ENCODE results near the gene ADH1B.

DNA sequence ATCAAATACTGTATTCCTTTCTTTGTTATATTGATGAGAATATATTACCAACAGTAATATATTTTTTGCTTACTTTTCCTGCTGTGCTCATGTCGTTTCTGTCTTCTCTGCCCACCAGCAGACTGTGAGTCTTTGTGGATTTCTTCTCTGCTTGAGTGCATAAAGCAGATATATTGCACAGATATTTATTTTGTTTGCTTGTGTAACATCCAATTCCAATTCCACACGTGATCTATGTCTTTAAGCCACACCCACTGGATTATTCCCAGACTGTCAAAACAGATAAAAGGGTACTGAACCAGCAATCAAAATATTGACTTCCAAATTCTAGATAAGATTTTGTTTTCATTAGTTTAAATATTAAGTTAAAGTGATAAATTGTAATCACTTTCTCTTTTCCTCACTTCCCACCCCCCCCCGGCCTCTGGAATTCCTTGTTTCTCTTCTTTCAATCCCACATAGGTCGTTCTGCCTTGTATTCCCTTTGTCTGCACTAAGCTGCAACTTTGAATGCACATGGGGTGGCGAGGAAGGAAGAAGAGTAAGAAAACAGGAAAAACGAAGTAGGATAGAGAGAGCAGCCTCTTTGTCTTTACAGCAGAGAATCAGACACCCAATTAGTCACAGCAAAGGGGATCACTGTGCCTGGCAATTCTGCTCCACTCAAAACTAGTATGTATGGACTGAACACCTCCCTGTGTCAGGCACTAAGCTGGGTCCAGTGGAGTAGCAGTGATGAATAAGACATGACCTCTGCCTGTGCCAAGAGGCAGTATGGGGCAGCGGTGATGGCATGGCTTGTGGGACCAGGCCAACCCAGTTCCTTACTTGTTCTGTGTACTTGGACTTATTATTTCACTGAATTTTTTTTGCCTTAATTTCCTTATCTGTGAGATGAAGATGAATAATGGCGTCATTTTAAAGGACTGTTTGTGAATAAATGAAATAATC lies at the start of gene ADH1B:
- TF ChIP-seq, protein P1, sequence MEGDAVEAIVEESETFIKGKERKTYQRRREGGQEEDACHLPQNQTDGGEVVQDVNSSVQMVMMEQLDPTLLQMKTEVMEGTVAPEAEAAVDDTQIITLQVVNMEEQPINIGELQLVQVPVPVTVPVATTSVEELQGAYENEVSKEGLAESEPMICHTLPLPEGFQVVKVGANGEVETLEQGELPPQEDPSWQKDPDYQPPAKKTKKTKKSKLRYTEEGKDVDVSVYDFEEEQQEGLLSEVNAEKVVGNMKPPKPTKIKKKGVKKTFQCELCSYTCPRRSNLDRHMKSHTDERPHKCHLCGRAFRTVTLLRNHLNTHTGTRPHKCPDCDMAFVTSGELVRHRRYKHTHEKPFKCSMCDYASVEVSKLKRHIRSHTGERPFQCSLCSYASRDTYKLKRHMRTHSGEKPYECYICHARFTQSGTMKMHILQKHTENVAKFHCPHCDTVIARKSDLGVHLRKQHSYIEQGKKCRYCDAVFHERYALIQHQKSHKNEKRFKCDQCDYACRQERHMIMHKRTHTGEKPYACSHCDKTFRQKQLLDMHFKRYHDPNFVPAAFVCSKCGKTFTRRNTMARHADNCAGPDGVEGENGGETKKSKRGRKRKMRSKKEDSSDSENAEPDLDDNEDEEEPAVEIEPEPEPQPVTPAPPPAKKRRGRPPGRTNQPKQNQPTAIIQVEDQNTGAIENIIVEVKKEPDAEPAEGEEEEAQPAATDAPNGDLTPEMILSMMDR (IDR thresholded peaks at IDR 0.05; ENCODE audit: low read depth, low read length) = no peak
- no peak for TF ChIP-seq EZH2phosphoT487 (IDR thresholded peaks at IDR 0.05; ENCODE audit: low read depth)

Data from OCI-LY3 (cell line).